Right lobe of liver (tissue), 6 donors: ENCODE data around the gene DUSP1. TPM values are rescaled to one million over a fixed set of nuclear protein-coding genes. Genes with fewer than 3 reads are reported as not detected.

Experiments
- ATAC-seq, 4 donors: fragments of 200-7000 bp; cut with Tn5 transposase; one replicate each; pipeline ENCODE4 v1.9.1; 2020; ENCODE audit warnings: mild to moderate bottlenecking in 4 of 4, moderate library complexity in 4 of 4
- DNase-seq, 3 donors: peaks; one replicate each; pipeline ENCODE4 v3.0.0-alpha.2; 2020
- H3K27ac ChIP-seq, 3 donors: fragments of 200-600 bp; one replicate each; pipeline ENCODE4 v1.8.0; 2022
- H3K27me3 ChIP-seq, 2 donors: fragments of 200-600 bp; one replicate each; pipeline ENCODE4 v1.8.0; 2022
- H3K36me3 ChIP-seq, 4 donors: fragments of 200-600 bp; sonication (generic) in 1 of 4; one replicate each; pipeline versions ENCODE4 v1.5.1 to v1.8.0; 2017 to 2022; ENCODE audit warnings: control low read depth in 1 of 4
- H3K4me1 ChIP-seq, 4 donors: fragments of 200-600 bp; sonication (generic) in 1 of 4; one replicate each; pipeline versions ENCODE4 v1.5.1 to v1.8.0; 2017 to 2022; ENCODE audit warnings: control low read depth in 1 of 4
- H3K4me3 ChIP-seq, 3 donors: fragments of 200-600 bp; one replicate each; pipeline ENCODE4 v1.8.0; 2022
- H3K9me3 ChIP-seq, 4 donors: fragments of 200-600 bp; sonication (generic) in 1 of 4; one replicate each; pipeline versions ENCODE4 v1.5.1 to v1.8.0; 2017 to 2022; ENCODE audit warnings: control low read depth in 1 of 4
- CTCF ChIP-seq, 4 donors: fragments of 200-600 bp in 3 of 4; fragments of 450-650 bp in 1 of 4; IDR thresholded peaks; one replicate each; pipeline versions ENCODE4 v1.5.1 to v1.8.0; 2016 to 2022; ENCODE audit warnings: antibody characterized with exemption in 4 of 4, mild to moderate bottlenecking in 2 of 4
- POLR2A ChIP-seq: fragments of 450-650 bp; IDR thresholded peaks from one replicate; pipeline ENCODE4 v1.6.1; 2017; ENCODE audit warnings: antibody characterized with exemption, mild to moderate bottlenecking
- WGBS: methylation state at CpG from one replicate; pipeline ENCODE4 v1.1.6; 2018; ENCODE audit warnings: low coverage, low lambda C conversion rate; ENCODE audit not compliant: insufficient coverage; ENCODE audit errors: missing lambda C conversion rate; 5-methylcytosine and 5-hydroxymethylcytosine counted together
- intact Hi-C, 2 donors: fragments of 100-400 bp; cut with DNase I; formaldehyde crosslinking; loops; one replicate each; pipeline versions ENCODE4 v1.11.2 to v1.14.1; 2022
- total RNA-seq, 6 experiments: library from RNA; depleted of rRNA in 2 of 6; stranded (reverse); fragments of >200 nt in 2 of 6; fragmentation: NEBNext Ultra II Directional in 3 of 6; extraction: Animal tissue kit (Norgen Biotek cat#: 25700) in 3 of 6; gene quantifications; one replicate each; pipeline versions ENCODE4 v1.1.0 to v1.2.4, GENCODE V29; 2016 to 2023
- donor health status: DM: no; HTN: yes; CAD: no.
- donor health status: DM: no; HTN: no; CAD: no.
- donor health status: DM: no; HTN: no; CAD: no.
- donor health status: DM: no; HTN: yes; CAD: no.
- donor health status: DM: no; HTN: yes; CAD: no.

DUSP1 gene
- total RNA-seq, 6 experiments from 2014 or later, result 106 to 407 (median 232) TPM

- 96% methylated on average over 10 of the region's 37 CpGs for WGBS
Observed at GRCh38 chr5:172762214-172763119, 8.5 kb downstream of the DUSP1 start.

GRCh38 chr5:172760959-172761358, 10.0 kb downstream of the DUSP1 start:
- 91% methylated on average over 2 of the region's 2 CpGs for WGBS
- Histone ChIP-seq H3K9me3 (no peaks in the 10 kb centered on the region), H3K27me3 (no peaks in the 10 kb centered on the region), H3K36me3 (no peaks in the 10 kb centered on the region), H3K27ac (no peak overlapping the region), H3K4me3 (no peak overlapping the region), H3K4me1 (peaks cover 0 to 14% (median 4%) of the 10 kb centered on the region in 4 donors)
- intact Hi-C loops, result loop anchor here in 1 of 2 donors (5.0 kb wide), 1 partner anchor 34 kb away; no protein-coding TSS in a partner anchor
- TF ChIP-seq CTCF (IDR thresholded peaks at IDR 0.05) (no peak), POLR2A (no peak)
- no peak for ATAC-seq
- no peak for DNase-seq

More at GRCh38 chr5:172762214-172763119, 8.5 kb downstream of the DUSP1 start:
- Histone ChIP-seq H3K4me3 (no peak overlapping the region), H3K27me3 (no peaks in the 10 kb centered on the region), H3K36me3 (peaks cover 0 to 2% (median under 1%) of the 10 kb centered on the region in 4 donors), H3K4me1 (peaks cover 0 to 29% (median 4%) of the 10 kb centered on the region in 4 donors), H3K9me3 (no peaks in the 10 kb centered on the region), H3K27ac (no peak overlapping the region)
- TF ChIP-seq POLR2A (no peak), CTCF (IDR thresholded peaks at IDR 0.05) (no peak)
- ATAC-seq (no peak), DNase-seq (no peak)
- intact Hi-C loops, result loop anchor here in 1 of 2 donors (5.0 kb wide), 1 partner anchor 35 kb away; no protein-coding TSS in a partner anchor

- intact Hi-C loops, result loop anchor here in 1 of 2 donors (5.0 kb wide), 1 partner anchor 33 kb away; no protein-coding TSS in a partner anchor
- DNase-seq, result no peak
- no peak for ATAC-seq
- Histone ChIP-seq H3K36me3 (no peaks in the 10 kb centered on the region), H3K4me3 (no peak overlapping the region), H3K9me3 (no peaks in the 10 kb centered on the region), H3K4me1 (peaks cover 0 to 8% (median 2%) of the 10 kb centered on the region in 4 donors), H3K27ac (no peak overlapping the region), H3K27me3 (no peaks in the 10 kb centered on the region)
- TF ChIP-seq POLR2A (no peak), CTCF (IDR thresholded peaks at IDR 0.05) (no peak)
- 80% methylated on average over 1 of the region's 1 CpG for WGBS
Observed at GRCh38 chr5:172760136-172760535, 10.9 kb downstream of the DUSP1 start.

- Histone ChIP-seq H3K4me3 (no peak overlapping the region), H3K9me3 (no peaks in the 10 kb centered on the region), H3K36me3 (no peaks in the 10 kb centered on the region), H3K4me1 (no peaks in the 10 kb centered on the region), H3K27ac (peak overlapping the region in 1 of 3 donors; percentile 33), H3K27me3 (no peaks in the 10 kb centered on the region)
- no peak for DNase-seq
- 83% methylated on average over 6 of the region's 6 CpGs for WGBS
- intact Hi-C loops, result no loop called here
- ATAC-seq, result no peak
- no peak for TF ChIP-seq CTCF (IDR thresholded peaks at IDR 0.05)
Observed at GRCh38 chr5:172758834-172759149, 12.2 kb downstream of the DUSP1 start.
